ENCODE measurements around the gene KCNN1. TPM values are rescaled to one million over a fixed set of nuclear protein-coding genes. Genes with fewer than 3 reads are reported as not detected.
"Not testable (repeated sequence)": the region's sequence is repeated elsewhere in the genome, so short reads cannot be mapped to it uniquely, and the experiment has no call there.

The KCNN1 gene
- total RNA-seq, 4 donors from 2014 or later, result 0.12 to 1.0 (median 0.88) TPM; not detected in 1

- TF ChIP-seq CTCF (IDR thresholded peaks at IDR 0.05), result no peak
- DNase-seq (ENCODE audit: low spot score) (no peak), ATAC-seq (ENCODE audit: low FRiP score) (no peak)
Observed at GRCh38 chr19:17985037-17985818, 18.3 kb downstream of the KCNN1 start.

GRCh38 chr19:17986569-17986968 lies 19.7 kb downstream of the KCNN1 start:
- ATAC-seq (ENCODE audit: low FRiP score); DNase-seq (ENCODE audit: low spot score): not testable (repeated sequence)

GRCh38 chr19:17988161-17988560 lies 21.3 kb downstream of the KCNN1 start:
- ATAC-seq (ENCODE audit: low FRiP score) (no peak), DNase-seq (ENCODE audit: low spot score) (no peak)
- no peak for TF ChIP-seq CTCF (IDR thresholded peaks at IDR 0.05)

GRCh38 chr19:17989425-17990094 lies 22.7 kb downstream of the KCNN1 start:
- ATAC-seq (ENCODE audit: low FRiP score), result no peak
- DNase-seq (ENCODE audit: low spot score), result no peak
- no peak for TF ChIP-seq CTCF (IDR thresholded peaks at IDR 0.05)

GRCh38 chr19:17993076-17993813 lies 26.3 kb downstream of the KCNN1 start:
- ATAC-seq (ENCODE audit: low FRiP score), result no peak
- DNase-seq (ENCODE audit: low spot score), result no peak
- no peak for TF ChIP-seq CTCF (IDR thresholded peaks at IDR 0.05)

GRCh38 chr19:17996826-17997316 lies 30.0 kb downstream of the KCNN1 start:
- TF ChIP-seq CTCF (IDR thresholded peaks at IDR 0.05), result peak in 2 of 3 donors; percentile 86 to 90
- DNase-seq (ENCODE audit: low spot score), result peak; percentile 84
- peak; percentile 74 for ATAC-seq (ENCODE audit: low FRiP score)

All from omental fat pad (tissue), 4 donors.